GM18505 (cell line): ENCODE results near the gene FILIP1L.
A peak's percentile ranks its signal among the peaks of the same experiment; 100 is the strongest.

Experiments used
- ATAC-seq: cut with Tn5 transposase; IDR thresholded peaks from one replicate; pipeline ENCODE4 v1.9.1; 2021; ENCODE audit not compliant: unreplicated experiment
- POLR2A ChIP-seq: IDR thresholded peaks from 4 replicates; pipeline ENCODE4 v1.6.1; 2011; ENCODE audit warnings: borderline replicate concordance; ENCODE audit not compliant: insufficient read depth, insufficient read length; ENCODE audit errors: extremely low read depth

The FILIP1L gene

DNA sequence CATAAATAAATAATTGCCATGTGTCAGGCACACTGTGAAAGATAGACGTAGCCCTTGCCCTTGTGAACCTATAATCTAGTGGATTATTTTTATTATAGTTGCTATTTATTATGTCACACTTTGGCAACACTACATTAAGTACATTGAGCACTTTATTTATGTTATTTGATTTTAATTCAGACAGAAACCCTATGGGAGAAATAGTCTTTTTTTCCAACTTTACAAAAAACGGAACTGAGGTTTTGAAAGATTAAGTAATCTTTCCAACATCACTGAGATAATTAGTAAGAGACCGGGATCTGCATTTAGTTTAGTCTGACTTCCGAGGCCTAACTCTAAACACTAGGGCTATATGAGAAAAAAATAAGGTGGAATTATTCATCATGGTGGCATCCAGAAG, 2.8 kb upstream of the FILIP1L start:
- no peak for TF ChIP-seq POLR2A
- ATAC-seq: no peak

DNA sequence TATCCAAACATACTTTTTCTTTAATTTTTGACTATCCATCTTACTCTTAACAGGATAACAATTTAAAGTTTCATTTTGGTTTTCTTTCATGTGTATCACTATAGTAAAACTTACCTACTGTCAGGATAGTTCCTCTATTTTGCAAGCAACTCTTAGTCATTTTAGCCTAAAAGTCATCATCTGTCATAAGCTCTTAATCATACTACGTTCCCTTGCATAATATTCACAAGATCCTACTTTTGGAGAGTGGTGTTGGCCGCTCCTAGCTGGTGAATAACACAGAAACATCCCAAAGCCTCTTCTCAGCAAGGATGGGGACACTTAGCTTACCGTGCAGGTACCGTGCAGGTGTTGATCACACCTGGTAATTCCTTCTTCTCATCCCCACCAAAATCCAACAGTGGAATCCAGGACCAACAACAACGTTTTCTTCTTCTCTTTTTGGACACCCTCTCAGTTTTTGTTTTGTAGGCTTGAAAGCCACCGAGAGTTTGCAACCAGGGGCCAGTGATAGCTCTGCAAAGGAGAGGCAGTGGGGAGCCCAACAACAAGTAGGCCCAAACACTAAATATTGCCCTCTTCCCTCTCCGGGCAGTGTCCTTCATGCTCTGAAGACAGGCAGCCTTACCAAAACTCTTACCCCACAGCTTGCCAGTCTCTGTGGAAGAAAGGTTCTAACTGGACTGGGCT, 433 bp downstream of the FILIP1L start:
- TF ChIP-seq POLR2A: no peak

DNA sequence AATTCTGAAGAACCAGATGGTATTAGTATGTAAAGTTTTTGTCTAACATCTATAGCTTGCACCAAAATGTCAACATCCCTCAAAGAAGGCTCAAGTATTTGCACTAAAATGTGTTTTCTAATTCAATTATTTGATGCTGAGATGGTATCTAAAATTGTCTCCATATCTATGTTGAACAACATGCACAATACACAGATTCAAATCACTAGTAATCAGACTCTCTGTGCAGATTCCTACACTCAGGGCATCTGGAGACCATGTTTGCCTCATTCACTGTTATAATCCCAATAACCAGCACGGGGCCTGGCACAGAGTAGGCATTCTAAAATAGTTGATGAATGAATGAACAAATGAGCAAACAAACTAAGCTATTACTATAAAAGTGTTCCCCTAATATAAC, 2.6 kb downstream of the FILIP1L start:
- ATAC-seq: no peak
- TF ChIP-seq POLR2A: no peak

More for the DNA sequence above, 433 bp downstream of the FILIP1L start:
- ATAC-seq: no peak

DNA sequence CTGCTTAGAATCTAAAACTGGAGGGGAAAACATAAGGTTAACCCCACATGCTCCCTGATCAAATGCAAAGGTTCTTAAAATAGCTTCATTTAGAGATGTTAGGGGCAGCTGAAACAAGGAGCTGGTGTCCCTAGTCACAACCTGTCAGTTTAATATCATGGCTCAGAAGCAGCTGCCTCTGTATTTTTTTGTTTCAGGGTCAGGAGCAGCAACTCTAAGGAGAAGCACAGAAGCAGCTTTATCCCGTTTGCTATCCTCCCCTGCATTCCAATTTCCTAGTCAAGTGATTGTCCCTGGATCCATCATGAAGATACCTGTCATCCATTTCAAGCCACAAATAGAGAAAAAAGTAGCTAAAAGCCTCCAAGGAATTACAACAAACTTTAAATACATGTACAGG, 4.1 kb downstream of the FILIP1L start:
- no peak for ATAC-seq
- TF ChIP-seq POLR2A: no peak

DNA sequence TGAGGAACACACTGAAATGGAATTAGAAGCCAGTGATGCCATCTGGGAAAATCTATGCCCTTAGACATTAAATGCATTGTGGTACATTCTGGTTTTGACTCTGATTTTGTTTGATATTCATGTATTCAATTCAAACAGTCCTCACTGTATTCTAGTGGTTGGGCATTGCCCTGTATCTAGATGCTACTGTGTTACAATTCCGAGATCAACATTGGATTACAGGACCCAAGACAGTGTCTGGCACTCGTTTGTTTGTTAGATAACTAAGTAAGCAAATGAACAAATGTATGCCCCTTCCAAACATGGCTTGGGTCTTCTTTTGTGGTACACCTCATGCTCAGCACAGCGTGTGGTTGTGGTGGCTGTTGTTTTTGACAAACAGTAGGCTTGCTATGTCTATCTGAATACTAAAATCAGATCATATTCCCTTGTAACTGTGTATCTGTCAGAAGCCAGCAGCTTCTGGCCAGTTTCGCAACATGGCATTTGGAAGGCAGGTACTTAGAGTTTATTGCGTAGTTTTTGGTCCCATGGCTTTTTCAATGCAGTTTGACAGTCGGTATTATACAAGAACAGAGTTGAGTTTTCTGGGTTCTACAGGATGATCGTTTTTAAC, 5.7 kb downstream of the FILIP1L start:
- ATAC-seq: no peak
- no peak for TF ChIP-seq POLR2A

DNA sequence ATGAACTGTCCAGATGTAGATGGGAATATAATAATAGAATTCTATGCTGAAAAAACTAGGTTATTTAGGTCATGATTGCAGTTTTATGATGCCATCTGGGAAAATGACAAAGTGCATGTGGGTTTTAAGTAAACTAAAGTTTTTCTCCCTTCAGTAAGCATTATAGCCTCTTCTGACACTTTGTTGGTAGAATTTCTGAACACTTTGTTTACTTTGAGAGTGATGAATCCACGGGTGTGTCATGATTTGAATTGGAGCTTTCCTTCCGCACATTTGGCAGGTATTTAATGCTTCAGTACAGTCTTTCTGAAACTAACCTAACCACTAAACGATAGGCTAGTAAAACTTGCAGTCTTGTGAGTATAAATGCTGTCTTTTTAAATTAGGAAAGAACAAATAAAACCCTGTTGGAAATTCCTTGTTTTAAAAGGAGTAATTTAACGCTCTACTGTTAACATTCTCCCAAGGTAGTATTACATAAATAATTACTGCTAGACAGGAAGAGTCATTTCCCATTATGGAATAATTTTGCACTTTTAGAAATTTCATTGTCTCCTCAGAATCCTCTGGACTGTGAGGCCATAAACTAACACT, 7.0 kb downstream of the FILIP1L start:
- no peak for ATAC-seq
- no peak for TF ChIP-seq POLR2A

DNA sequence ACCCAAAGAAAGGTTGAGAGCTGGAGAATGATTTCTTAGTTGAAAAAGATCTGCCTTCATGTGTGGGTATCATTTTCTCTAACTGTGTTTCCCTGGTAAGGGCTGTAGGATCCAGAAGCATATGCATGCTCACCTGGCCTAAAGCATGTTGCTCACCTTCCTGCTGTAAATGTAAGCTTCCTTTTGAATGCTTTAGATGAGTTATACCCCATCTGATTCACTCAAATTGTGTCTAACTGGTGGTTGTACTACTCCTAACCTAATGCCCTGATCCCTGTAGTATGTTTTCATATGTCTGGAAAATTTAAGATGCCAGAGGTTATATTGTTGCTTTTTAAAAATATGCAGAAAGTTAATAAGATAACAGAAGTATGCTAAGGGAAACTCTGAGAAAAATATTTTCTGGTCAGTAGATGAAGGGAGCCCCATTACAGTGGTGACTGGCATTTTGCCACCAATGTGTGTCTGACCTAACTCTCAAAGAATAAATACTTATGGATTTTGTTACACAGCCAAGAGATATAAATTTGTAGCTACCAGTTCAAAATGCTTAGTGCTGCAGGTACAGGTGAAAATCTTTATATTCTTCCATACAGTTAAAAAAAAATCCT, 7.7 kb downstream of the FILIP1L start:
- no peak for TF ChIP-seq POLR2A
- no peak for ATAC-seq

DNA sequence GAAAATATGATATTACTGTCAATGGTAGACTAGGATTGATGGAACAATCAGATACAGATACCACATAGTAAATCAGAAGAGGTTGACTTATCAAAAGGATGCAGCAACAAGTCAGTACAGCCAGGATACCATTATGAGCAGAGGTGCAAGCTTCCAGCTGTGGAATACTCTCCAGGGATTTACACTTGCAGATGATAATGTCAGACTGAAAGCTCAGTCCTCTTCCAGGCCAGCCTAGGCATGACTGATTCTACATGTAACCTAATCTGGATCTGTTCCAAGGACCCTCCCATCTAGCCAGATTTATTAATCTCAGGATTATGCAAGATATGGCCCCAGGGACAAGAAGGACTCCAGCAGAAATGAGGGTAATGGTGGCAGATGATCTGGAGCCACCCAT, 8.2 kb downstream of the FILIP1L start:
- no peak for ATAC-seq
- TF ChIP-seq POLR2A: no peak

DNA sequence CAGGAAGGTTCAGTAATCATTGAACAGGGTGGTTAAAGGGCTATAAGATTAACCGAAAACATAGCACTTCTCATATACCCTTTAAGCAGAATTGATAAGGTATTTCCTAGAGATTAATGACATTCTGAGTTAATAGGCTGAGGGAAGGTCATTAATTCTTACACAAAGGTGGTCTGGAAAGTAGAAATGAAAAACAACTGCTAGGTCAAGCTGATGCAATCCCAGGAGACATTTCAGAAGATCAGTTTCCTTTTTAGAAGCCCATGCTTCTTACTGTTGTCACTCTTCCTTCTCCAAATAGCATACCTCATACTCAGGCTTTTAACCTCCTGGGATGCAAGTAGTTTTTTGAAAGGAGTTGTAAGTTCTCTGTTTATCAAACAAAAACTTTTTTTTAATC, 8.8 kb downstream of the FILIP1L start:
- no peak for TF ChIP-seq POLR2A
- no peak for ATAC-seq

DNA sequence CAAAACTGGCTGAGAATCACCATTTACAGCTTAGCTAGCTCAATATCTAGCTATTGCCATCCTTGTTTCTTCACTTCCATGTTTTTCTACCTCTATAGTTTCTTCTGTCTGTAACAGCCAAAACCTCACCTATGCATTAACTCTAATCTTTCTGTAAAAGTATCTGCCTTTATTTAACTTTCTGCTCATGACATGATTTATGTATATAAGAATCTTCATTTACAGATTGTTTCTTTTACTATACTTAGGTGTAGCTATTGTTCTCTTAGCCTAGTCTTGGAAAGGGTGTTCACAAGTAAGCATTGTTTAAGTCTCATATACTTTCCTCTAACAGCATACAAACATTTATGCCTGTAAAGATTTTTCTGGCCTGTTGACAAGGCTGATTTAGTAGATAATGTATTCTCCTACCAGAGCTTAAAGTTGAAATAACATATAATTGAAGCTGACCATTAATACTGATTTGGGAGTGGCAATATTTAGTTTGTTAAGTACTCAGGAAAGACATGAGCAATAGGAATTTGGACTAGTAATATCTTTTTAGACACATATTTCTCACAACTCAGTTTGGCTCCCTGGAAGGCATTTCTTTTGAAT, 9.4 kb downstream of the FILIP1L start:
- ATAC-seq: no peak
- TF ChIP-seq POLR2A: no peak

DNA sequence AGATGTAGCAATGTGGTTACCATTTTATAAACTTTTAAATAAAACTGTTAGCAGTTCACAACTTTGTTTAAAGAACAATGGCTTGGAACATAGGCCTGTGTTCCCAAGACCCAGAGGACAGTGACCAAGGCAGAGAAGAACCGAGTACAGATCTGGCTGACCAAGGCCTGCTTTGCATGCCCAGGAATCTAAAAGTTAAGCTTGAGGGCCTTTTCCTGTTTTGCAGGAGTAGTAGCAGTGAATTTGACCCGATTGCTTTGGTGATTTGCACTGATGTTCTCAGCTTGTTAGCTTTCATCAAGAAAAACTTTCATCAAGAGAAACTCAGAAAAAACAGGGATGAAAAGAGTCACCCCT, 9.9 kb downstream of the FILIP1L start:
- peak; percentile 23 for ATAC-seq
- no peak for TF ChIP-seq POLR2A

DNA sequence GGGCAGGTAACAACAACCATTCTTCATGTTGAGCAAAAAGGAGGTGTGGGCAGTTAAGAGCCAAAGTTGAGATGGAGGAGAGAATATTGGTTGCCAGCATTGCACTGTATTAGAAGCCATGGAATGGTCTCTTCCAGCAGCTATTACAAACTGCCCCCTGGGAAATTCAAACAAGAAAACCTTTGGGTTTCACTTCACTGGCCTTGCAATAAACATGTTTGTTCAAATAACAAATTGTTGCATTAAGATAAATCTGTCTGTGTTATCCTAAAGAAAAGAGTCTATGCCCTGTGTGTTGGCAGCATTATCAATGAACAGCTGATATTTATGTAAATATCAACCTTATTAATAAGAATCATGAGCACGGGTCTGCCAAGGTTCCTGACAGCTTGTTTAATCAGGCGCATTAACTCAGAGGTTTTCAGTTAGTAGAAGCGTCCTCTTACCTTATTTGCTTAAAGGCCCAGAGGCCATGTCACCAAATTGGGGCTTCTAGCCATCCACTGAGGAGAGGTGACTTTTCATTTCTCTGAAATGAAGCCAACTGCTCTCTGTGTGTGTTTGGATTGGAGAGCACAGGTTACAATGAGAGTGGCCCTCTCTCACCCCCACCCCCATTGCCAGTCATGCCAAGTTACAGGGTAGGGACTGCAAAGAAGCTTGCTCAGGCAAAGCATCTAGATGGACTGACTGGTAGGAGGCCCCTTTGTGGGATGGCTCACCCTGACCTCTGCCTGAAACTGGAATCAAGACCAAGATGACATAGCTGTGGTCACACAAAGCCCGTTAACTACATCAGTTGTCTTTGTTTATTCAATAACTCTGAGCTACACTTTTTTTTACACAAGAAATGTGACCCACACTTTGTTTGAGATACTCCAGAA, 10.5 kb downstream of the FILIP1L start:
- ATAC-seq: peak; percentile 73
- no peak for TF ChIP-seq POLR2A

DNA sequence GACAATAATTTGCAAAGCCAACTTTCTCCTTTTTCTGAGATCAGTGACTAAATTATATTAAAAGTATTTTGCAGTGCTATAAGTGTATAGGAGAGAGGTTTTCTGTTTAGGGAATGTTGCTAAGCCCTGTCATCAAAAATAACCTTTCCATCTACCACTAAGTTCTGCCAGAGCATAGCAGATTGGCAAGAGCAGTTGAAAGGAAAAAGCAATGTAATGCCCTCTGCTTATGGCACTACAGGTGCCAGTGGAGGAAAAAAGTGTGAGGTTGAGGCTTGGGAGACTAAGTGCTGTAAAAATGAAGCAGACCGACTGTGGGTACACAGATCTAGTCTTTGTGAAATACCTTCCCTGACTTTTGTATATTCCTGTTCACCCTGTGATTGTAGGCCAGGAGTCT, 11.5 kb downstream of the FILIP1L start:
- TF ChIP-seq POLR2A: no peak
- no peak for ATAC-seq
